ENCODE results near the gene TP53I11. TPM values are rescaled to one million over a fixed set of nuclear protein-coding genes. Genes with fewer than 3 reads are reported as not detected.

Gene TP53I11
- total RNA-seq, 4 donors from 2014 or later: 21.7 to 34.0 (median 30.9) TPM

DNA sequence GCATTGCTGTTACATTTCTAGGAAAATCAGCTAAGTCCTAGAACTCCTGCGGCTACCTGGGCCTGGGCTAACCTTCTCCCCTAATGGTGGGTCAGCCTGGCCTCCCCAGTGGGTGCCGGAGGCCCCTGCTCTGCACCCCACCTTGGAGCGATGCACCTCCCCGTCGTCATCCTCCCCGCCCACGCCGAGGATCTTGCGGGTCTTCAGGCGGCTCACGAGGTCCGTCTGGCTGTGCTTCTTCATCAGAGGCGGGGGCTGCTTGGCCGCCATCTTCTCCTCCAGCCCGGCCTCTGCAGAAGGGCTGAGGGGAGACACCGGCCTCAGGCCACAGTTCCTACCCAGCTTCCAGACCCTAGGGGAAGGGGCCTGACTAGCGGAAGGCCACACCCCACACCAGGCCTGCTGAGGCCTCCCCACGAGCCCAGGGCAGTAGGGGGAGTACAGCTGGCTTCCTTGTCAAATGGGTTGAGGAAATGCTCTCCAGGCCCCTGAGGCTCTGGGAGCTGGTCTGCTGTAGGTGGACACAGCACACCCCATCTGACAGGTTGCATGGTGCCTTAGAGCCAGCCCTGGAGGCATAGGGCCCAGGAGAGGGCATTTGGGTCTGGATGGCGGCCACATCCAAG is 12.5 kb downstream of the TP53I11 start:
- Histone ChIP-seq H3K36me3 (no peaks in the 10 kb centered on the region), H3K27me3 (no peaks in the 10 kb centered on the region), H3K4me3 (replicated peaks in 1 of 3) (no peak overlapping the region), H3K27ac (no peak overlapping the region), H3K9me3 (no peaks in the 10 kb centered on the region), H3K4me1 (peaks cover 7 to 34% of the 10 kb centered on the region in 2 donors)
- TF ChIP-seq, protein P1, sequence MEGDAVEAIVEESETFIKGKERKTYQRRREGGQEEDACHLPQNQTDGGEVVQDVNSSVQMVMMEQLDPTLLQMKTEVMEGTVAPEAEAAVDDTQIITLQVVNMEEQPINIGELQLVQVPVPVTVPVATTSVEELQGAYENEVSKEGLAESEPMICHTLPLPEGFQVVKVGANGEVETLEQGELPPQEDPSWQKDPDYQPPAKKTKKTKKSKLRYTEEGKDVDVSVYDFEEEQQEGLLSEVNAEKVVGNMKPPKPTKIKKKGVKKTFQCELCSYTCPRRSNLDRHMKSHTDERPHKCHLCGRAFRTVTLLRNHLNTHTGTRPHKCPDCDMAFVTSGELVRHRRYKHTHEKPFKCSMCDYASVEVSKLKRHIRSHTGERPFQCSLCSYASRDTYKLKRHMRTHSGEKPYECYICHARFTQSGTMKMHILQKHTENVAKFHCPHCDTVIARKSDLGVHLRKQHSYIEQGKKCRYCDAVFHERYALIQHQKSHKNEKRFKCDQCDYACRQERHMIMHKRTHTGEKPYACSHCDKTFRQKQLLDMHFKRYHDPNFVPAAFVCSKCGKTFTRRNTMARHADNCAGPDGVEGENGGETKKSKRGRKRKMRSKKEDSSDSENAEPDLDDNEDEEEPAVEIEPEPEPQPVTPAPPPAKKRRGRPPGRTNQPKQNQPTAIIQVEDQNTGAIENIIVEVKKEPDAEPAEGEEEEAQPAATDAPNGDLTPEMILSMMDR (IDR thresholded peaks at IDR 0.05): no peak
- TF ChIP-seq POLR2A (IDR thresholded peaks at IDR 0.05): no peak
- intact Hi-C loops (cut with DNase I): loop anchor here (10.0 kb wide), 1 partner anchor 357 kb away; no protein-coding TSS in a partner anchor
- WGBS, 2 donors: 82 to 87% methylated on average over 14 to 18 of the region's 19 CpGs
- no peak for DNase-seq

DNA sequence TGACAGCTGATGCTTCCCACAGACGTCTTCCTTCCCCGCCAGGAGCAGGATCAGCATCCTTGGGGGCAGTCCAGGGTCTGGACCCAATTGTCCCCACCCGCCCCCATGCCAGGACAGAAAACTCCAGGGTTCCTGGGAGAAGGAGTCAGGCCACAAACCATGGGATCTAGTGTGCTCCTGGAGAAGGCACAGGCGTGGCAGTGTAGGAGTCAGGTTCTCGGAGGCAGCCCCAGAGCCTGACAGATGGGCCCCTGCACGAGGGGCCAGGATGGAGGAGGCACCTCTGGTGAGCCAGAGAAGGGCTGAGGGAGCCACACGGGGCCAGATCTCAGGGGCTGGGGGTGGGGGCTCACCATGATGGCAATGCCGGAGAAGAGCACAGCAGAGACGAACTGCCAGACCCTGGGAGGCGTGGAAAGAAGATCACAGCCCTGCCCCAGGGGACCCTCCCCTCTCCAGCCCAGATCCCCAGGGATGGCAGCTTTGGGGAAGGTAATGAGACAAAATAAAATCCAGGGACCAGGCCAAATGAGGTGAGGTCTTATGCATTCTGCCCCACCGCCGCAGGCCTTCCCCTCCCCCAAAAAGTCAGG is 13.6 kb downstream of the TP53I11 start:
- no peak overlapping the region for H3K4me3 ChIP-seq (replicated peaks in 1 of 3)
- no peak overlapping the region for H3K27ac ChIP-seq
- intact Hi-C loops (cut with DNase I): loop anchor here (2.0 to 10.0 kb wide), 2 partner anchors 166 to 358 kb away; no protein-coding TSS in a partner anchor
- H3K36me3 ChIP-seq: no peaks in the 10 kb centered on the region
- H3K4me1 ChIP-seq: peaks cover 0 to 25% of the 10 kb centered on the region in 2 donors
- WGBS, 2 donors: 85 to 86% methylated on average over 6 to 11 of the region's 12 CpGs
- no peak for TF ChIP-seq POLR2A (IDR thresholded peaks at IDR 0.05)
- TF ChIP-seq, protein P1 (IDR thresholded peaks at IDR 0.05): no peak
- H3K9me3 ChIP-seq: no peaks in the 10 kb centered on the region
- H3K27me3 ChIP-seq: no peaks in the 10 kb centered on the region
- no peak for DNase-seq

DNA sequence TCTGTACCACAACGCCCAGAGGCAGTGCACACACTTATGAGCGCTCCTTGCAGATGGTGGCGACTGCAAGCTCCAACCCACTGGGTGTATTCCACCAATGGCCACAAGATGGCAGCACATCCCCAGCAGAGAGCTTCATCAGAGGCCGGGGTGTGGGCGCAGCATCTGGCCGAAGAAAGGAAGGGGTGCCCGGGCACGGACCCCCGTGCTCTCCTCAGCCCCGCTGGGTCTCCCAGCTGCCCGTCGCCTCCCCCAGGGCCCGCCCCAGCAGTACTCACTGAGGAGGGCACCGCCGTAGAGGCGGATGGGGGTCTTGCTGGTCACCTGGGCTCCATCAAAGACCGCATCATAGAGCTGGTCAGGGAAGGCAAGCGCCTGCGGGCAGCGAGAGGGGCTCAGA is 14.2 kb downstream of the TP53I11 start:
- Histone ChIP-seq H3K27ac (no peak overlapping the region), H3K36me3 (no peaks in the 10 kb centered on the region), H3K4me1 (peaks cover 0 to 22% of the 10 kb centered on the region in 2 donors), H3K27me3 (no peaks in the 10 kb centered on the region), H3K9me3 (no peaks in the 10 kb centered on the region), H3K4me3 (replicated peaks in 1 of 3) (no peak overlapping the region)
- peak; percentile 80 to 83 for DNase-seq
- intact Hi-C loops (cut with DNase I): loop anchor here (2.0 to 10.0 kb wide), 2 partner anchors 166 to 358 kb away; no protein-coding TSS in a partner anchor
- TF ChIP-seq POLR2A (IDR thresholded peaks at IDR 0.05): no peak
- TF ChIP-seq, protein P1 (IDR thresholded peaks at IDR 0.05): peak; percentile 89 to 95 (median 92)
- 17 to 38% methylated on average over 2 to 10 of the region's 20 CpGs for WGBS, 2 donors

DNA sequence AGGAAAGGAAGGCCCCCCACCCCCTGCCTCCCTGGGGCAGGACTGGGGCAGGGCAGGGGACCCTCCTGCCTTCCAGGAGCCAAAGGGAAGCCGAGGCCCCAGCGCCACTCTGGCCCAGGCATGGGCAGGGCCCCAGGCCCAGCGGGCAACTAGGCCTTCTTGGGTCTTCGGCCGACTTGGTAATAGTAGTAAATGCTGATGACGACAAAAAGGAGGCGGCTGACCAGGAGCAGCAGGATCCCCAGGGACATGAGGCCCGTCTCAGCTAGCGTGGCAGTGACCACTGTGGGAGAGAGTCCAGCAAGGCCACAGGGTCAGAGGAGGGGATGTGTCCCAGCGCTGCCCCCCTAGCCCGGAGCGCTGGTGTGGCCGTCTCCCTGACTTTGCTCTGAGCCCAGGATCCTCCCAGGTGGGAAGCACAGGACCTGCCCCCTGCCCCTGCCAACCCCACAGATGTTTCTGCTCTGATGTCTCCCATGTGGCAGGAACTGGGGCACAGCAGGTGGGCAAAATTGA is 15.9 kb downstream of the TP53I11 start:
- Histone ChIP-seq H3K27ac (no peak overlapping the region), H3K4me3 (replicated peaks in 1 of 3) (no peak overlapping the region), H3K4me1 (peaks cover 0 to 6% of the 10 kb centered on the region in 2 donors), H3K9me3 (no peaks in the 10 kb centered on the region), H3K27me3 (no peaks in the 10 kb centered on the region), H3K36me3 (no peaks in the 10 kb centered on the region)
- no peak for TF ChIP-seq POLR2A (IDR thresholded peaks at IDR 0.05)
- TF ChIP-seq, protein P1 (IDR thresholded peaks at IDR 0.05): no peak
- intact Hi-C loops (cut with DNase I): loop anchor here (10.0 kb wide), 1 partner anchor 360 kb away; no protein-coding TSS in a partner anchor
- DNase-seq: no peak
- WGBS, 2 donors: 81 to 96% methylated on average over 5 of the region's 13 CpGs

DNA sequence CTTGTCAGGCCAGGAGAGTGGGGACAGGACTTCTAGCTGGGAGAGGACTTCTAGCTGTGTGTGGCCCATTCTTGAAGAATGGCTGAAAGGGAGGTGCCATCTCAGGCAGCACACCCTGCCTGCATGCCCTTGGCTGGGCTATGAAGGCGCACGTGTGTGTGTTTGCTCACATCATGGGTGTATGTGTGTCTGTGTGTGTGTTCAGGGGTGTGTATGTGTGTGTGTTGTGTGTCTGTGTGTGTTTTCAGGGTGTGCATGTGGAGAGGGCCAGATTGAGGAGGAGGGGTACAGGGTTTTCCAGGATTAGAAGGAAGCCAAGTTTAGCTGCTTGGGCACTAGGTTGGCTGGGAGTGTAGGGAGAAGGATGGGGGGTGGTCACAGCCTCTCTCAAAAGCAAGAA is 16.6 kb downstream of the TP53I11 start:
- H3K4me3 ChIP-seq (replicated peaks in 1 of 3): no peak overlapping the region
- H3K4me1 ChIP-seq: no peaks in the 10 kb centered on the region
- 92 to 95% methylated on average over 2 of the region's 2 CpGs for WGBS, 2 donors
- no peaks in the 10 kb centered on the region for H3K36me3 ChIP-seq
- no peaks in the 10 kb centered on the region for H3K27me3 ChIP-seq
- no peak for DNase-seq
- no peaks in the 10 kb centered on the region for H3K9me3 ChIP-seq
- intact Hi-C loops (cut with DNase I): loop anchor here (10.0 kb wide), 1 partner anchor 361 kb away; no protein-coding TSS in a partner anchor
- TF ChIP-seq, protein P1 (IDR thresholded peaks at IDR 0.05): no peak
- TF ChIP-seq POLR2A (IDR thresholded peaks at IDR 0.05): no peak
- H3K27ac ChIP-seq: no peak overlapping the region

Measured in thyroid gland (tissue), 4 donors.